Stimulated activated CD8-positive, alpha-beta memory T cell treated with anti-CD3 and anti-CD28 coated beads, Interleukin-7, amount 100 ng/mL, for 24 hours (primary cell): ENCODE data around the gene GSE1.

Source experiments
- DNase-seq: peaks from one replicate; pipeline ENCODE4 v3.0.0-alpha.2; 2020; ENCODE audit warnings: low read depth

Gene GSE1

DNA sequence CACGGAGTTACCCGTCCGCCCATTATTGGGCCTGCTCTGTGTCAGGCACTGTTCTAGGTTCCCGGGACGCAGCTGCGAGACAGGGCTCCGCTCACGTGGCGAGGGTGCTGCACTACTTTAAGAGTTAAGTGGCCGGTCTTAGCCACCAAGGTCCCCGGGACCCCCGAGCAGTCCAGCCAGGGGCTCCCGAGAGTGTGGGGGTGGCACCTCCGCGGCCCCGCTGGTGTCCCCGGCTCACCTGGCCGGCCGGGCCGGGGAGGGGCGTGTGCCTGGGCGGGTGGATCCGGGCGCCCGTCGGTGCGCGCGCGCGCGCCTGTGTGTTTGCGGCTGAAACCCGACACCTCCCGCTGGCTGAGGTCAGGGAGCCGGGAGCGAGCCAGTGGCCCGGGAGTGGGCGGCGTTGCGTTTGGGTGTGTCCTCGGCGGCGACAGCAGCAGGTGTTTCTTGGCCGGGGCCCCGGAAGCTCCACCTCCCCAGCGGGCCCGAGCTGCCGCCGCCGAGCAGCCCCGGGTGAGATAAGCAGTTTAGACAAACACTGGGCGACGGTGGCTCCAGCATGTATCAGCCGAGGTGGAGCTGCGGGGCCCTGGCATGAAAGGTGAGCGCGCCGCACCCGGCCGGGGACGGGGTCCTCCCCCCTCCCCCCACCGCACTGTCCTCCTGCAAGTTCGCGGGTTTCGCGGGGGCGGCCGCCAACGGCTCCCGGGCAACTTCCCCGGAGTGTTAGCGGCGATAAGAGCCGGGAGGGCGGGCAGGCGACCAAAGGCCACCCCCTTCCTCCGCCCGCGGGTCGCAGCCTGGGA is at the start of gene GSE1:
TSS of gene GSE1 (plus strand) at position 522 of the 803 bp plus-strand sequence. CDS start at position 592, 70 bp downstream.
- DNase-seq, result no peak

GRCh38 chr16:85563515-85564276 is 49.4 kb upstream of the GSE1 start:
- DNase-seq, result no peak

GRCh38 chr16:85564277-85565051 is 48.7 kb upstream of the GSE1 start:
- no peak for DNase-seq

- DNase-seq, result no peak
Measured at GRCh38 chr16:85565340-85565739, 47.8 kb upstream of the GSE1 start.

- DNase-seq, result no peak
Measured at GRCh38 chr16:85565801-85566526, 47.2 kb upstream of the GSE1 start.

DNA sequence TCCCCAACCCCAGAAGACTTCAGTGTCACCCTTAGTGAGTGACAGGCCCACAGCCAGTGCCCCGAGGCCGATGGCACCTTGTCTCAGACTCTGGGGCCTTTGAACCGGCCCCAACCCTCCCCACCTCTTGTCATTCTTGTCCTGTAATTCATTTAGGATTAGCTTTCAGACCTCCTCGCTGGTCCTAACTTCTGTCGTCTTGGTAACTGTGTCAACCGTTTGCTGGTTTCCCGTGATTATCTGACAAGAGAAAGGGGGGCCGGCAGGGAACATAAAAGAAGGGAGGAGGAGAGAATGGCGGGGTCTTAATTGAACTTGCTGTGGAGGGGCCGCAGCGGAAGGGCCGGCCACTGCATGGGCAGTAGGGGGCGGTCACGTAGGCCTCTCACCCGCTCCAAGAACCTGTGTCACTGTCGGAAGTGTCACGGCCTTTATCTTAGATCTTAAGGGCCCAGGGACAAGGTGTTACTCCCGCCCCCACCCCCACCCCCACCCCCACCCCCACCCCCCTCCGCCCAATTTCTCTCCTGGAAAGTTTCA is 46.5 kb upstream of the GSE1 start:
- no peak for DNase-seq

GRCh38 chr16:85567101-85567866 is 45.8 kb upstream of the GSE1 start:
- no peak for DNase-seq

DNA sequence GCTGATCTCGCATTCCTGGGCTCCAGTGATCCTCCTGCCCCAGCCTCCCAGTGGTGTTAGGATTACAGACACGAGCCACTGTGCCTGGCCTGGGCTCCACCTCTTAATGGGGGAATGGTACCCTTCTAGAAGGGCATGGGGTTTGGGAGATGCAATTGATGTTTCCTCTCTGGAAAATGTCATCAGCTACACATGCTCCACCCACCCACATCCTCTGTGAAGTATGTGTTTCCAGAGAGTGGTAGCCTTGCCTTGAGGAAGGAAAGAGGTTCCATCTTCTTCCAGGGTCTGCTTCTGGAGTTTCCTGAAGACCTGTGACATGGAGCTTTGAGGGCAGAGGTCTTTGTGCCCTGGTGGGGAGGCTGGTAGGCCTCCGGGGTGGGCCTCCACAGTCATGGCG is 45.2 kb upstream of the GSE1 start:
- DNase-seq, result no peak

DNA sequence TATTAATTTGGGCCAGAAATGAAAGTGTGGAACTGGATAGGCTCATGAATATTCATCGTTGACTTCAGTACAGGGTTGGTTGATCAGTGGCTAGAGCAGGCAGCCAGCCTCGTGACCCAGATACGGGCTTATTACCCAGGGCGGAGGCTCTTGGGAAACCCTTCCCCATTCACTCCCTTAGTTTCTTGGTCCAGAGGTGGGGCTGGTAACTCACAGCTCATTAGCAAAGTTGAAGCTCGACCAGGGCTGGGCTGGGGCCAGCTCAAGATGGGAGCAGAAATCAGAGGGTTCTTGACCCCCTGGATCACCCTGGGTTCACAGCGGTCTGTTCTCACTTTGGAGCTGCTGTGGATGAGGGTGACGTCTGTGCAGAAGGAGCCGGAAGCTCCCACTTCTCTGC is 44.6 kb upstream of the GSE1 start:
- no peak for DNase-seq

GRCh38 chr16:85569039-85569614 is 44.0 kb upstream of the GSE1 start:
- no peak for DNase-seq

DNA sequence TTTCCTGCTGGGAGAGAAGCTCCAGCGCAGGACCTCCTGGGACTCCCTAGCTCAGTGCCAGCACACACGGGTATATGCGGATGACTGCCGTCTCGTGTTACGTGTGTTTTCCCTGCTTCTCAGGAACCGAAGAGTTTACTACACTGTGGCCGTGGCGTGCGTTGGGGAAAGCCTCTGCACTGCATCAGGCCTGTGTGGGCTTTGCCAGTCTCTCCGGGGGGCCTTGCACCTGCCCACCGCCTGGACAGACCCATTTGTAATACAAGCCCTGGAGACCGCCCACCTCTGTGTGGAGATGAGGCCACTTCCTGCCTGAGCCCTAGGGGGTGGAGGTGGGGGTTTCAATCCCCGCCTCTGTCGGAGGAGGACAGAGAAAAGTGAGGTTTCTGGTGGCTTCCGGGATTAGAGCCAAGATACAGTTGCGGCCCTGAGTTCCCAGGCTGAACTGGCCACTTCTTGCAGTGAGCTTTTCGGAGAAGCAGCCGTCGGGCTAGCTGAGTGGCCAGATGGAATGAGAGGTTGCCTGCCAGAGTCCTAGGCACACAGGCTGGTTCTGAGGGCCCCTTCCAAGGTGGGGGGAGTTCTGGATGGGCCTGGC is 43.4 kb upstream of the GSE1 start:
- no peak for DNase-seq

- DNase-seq, result no peak
Measured at GRCh38 chr16:85570213-85570734, 42.8 kb upstream of the GSE1 start.

DNA sequence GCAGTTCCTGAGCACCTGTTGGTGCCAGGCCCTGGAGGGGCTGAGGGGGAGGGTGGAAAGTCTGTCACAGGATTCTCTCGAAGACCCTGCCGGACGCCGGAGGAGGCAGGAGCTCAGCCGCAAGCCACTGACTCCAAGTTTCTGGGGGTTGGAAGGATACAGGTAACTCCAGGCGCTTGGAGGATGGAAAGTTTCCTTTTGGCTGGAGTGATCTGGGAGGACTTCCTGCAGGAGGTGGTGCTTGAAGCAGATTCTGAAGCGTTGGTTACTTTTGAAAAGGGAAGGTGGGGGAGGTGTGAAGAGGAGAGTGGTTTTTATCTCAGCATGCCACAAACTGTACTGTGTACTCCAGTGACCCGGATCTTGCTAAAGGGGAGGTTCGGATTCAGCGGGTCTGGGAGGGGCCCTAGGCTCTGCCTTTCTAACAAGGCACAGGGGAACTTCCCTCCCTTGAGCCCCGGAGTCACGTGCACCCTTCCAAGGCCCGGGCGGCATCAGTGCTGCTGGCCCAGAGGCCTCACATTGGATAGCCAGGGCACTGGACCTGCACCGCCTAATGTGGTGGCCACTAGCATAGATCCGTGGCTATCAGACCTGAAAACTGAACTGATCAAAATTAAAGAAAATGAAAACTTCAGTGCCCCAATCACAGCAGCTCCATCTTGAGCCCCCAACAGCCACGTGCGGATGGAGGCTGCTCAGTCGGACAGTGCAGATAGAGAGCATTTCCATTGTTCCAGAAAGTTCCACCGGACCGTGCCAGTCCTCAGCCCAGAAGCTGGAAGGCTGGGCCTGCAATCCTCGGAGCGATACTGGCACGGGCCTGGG is 42.2 kb upstream of the GSE1 start:
- DNase-seq, result no peak

- no peak for DNase-seq
Measured at GRCh38 chr16:85571563-85571812, 41.6 kb upstream of the GSE1 start.

GRCh38 chr16:85571813-85572619 is 41.1 kb upstream of the GSE1 start:
- no peak for DNase-seq

GRCh38 chr16:85573045-85573695 is 40.0 kb upstream of the GSE1 start:
- DNase-seq, result no peak

GRCh38 chr16:85573696-85574641 is 39.2 kb upstream of the GSE1 start:
- DNase-seq, result no peak
